ENCODE data around the gene CST9L.

- no peak for TF ChIP-seq CTCF (conservative IDR thresholded peaks at IDR 0.05 in 1 of 2, IDR thresholded peaks at IDR 0.05 in 1 of 2; ENCODE audit: low read depth in 1 of 2, low read length in 2 of 2)
- TF ChIP-seq EZH2 (IDR thresholded peaks at IDR 0.05; ENCODE audit: low read length, missing control alignments): no peak
Measured at GRCh38 chr20:23569570-23569969, 1.3 kb upstream of the CST9L start.
